CD4-positive, alpha-beta memory T cell (primary cell): ENCODE results near the gene NOTCH2. TPM values are rescaled to one million over a fixed set of nuclear protein-coding genes. Genes with fewer than 3 reads are reported as not detected.
A peak's percentile ranks its signal among the peaks of the same experiment; 100 is the strongest.

ENCODE experiments used
- CTCF ChIA-PET: fragments of 350-600 bp; sonication (Branson Sonifier 250); formaldehyde crosslinking; loops from one replicate; lab custom pipeline; 2021; ENCODE audit warnings: inconsistent platforms; ENCODE audit not compliant: partially characterized antibody; lab: Charles Lee
- POLR2A ChIA-PET: fragments of 350-600 bp; sonication (Branson Sonifier 250); formaldehyde crosslinking; loops from one replicate; lab custom pipeline; 2021; ENCODE audit not compliant: partially characterized antibody; lab: Charles Lee
- DNase-seq, 5 donors: peaks; one replicate each; pipeline versions ENCODE4 v3.0.0 to v3.0.0-alpha.2; 2020 to 2022; ENCODE audit warnings: mixed read lengths in 1 of 5
- H3K27ac ChIP-seq: one replicate; pipeline ENCODE4 v1.7.0; 2013; ENCODE audit warnings: low read depth, low read length
- H3K27me3 ChIP-seq: 2 replicates; pipeline ENCODE4 v1.7.0; 2013; ENCODE audit warnings: mild to moderate bottlenecking, low read length, moderate library complexity; ENCODE audit not compliant: insufficient read depth
- H3K36me3 ChIP-seq: 2 replicates; pipeline ENCODE4 v1.7.0; 2013; ENCODE audit warnings: mild to moderate bottlenecking, low read length, moderate library complexity; ENCODE audit not compliant: insufficient read depth
- H3K4me1 ChIP-seq: 2 replicates; pipeline ENCODE4 v1.7.0; 2013; ENCODE audit warnings: mild to moderate bottlenecking, low read length, moderate library complexity; ENCODE audit not compliant: insufficient read depth
- H3K4me3 ChIP-seq, 2 donors: one replicate each; pipeline ENCODE4 v1.7.0; 2013; ENCODE audit warnings: low read length in 2 of 2, mild to moderate bottlenecking in 1 of 2
- H3K9me3 ChIP-seq, 2 donors: one replicate each; pipeline ENCODE4 v1.7.0; 2013; ENCODE audit warnings: low read length in 2 of 2, control low read depth in 1 of 2; ENCODE audit not compliant: control insufficient read depth in 1 of 2
- H3K27ac Mint-ChIP-seq, 7 donors: one replicate each; pipeline ENCODE4 v1.8.0; 2020 to 2021; ENCODE audit warnings: mixed read lengths in 7 of 7, mild to moderate bottlenecking in 6 of 7, inconsistent platforms in 3 of 7, moderate library complexity in 3 of 7
- H3K27me3 Mint-ChIP-seq, 2 donors: one replicate each; pipeline ENCODE4 v1.8.0; 2020 to 2021; ENCODE audit warnings: mixed read lengths in 2 of 2
- H3K36me3 Mint-ChIP-seq, 2 donors: one replicate each; pipeline ENCODE4 v1.8.0; 2020 to 2021; ENCODE audit warnings: mixed read lengths in 2 of 2, inconsistent platforms in 1 of 2, mild to moderate bottlenecking in 1 of 2
- H3K4me1 Mint-ChIP-seq, 4 donors: one replicate each; pipeline ENCODE4 v1.8.0; 2020 to 2021; ENCODE audit warnings: mixed read lengths in 4 of 4, mild to moderate bottlenecking in 1 of 4
- H3K4me3 Mint-ChIP-seq, 8 donors: one replicate each; pipeline ENCODE4 v1.8.0; 2020 to 2021; ENCODE audit warnings: mixed read lengths in 8 of 8, mild to moderate bottlenecking in 7 of 8, moderate library complexity in 6 of 8, inconsistent platforms in 3 of 8
- H3K9me3 Mint-ChIP-seq, 8 donors: one replicate each; pipeline ENCODE4 v1.8.0; 2020 to 2021; ENCODE audit warnings: mixed read lengths in 8 of 8, mild to moderate bottlenecking in 5 of 8, inconsistent platforms in 3 of 8, moderate library complexity in 1 of 8
- intact Hi-C: fragments of 100-400 bp; cut with micrococcal nuclease; formaldehyde crosslinking; loops from one replicate; pipeline ENCODE4 v1.15.1; 2023
- polyA plus RNA-seq, 2 donors: library from polyadenylated mRNA; unstranded; fragments of 300-500 nt; fragmentation: Illumina TruSeq; gene quantifications; one replicate each; pipeline ENCODE4 v1.2.3, GENCODE V29; 2021
- total RNA-seq, 2 experiments: library from RNA; stranded (reverse); gene quantifications; one replicate each; pipeline ENCODE4 v1.2.3, GENCODE V29; 2021

NOTCH2 gene
- total and polyA plus RNA-seq, 4 experiments from 2014 or later = 11.1 to 61.3 (median 43.3) TPM

GRCh38 chr1:119873135-119874015 lies 196.1 kb downstream of the NOTCH2 start:
- no peak for DNase-seq
- ChIA-PET POLR2A (no interaction called here), CTCF (interaction anchor here (1.0 to 1.7 kb wide), 2 partner anchors 11 to 13 kb away, joined by 5 to 6 read pairs; no protein-coding TSS in a partner anchor)
- Mint-ChIP-seq H3K9me3 (peaks cover 0 to 3% (median 0%) of the 10 kb centered on the region in 8 donors), H3K36me3 (no peaks in the 10 kb centered on the region), H3K27me3 (peaks cover 7 to 19% of the 10 kb centered on the region in 2 donors), H3K4me1 (no peaks in the 10 kb centered on the region), H3K4me3 (no peak overlapping the region), H3K27ac (no peak overlapping the region)
- Histone ChIP-seq H3K9me3 (no peaks in the 10 kb centered on the region), H3K4me3 (no peak overlapping the region), H3K27me3 (no peaks in the 10 kb centered on the region), H3K27ac (no peak overlapping the region), H3K4me1 (no peaks in the 10 kb centered on the region), H3K36me3 (no peaks in the 10 kb centered on the region)
- intact Hi-C loops = no loop called here

GRCh38 chr1:119871881-119872280 lies 197.6 kb downstream of the NOTCH2 start:
- Histone ChIP-seq H3K27me3 (no peaks in the 10 kb centered on the region), H3K4me3 (no peak overlapping the region), H3K36me3 (no peaks in the 10 kb centered on the region), H3K9me3 (no peaks in the 10 kb centered on the region), H3K27ac (no peak overlapping the region), H3K4me1 (no peaks in the 10 kb centered on the region)
- ChIA-PET CTCF (interaction anchor here (0.7 to 1.5 kb wide), 2 partner anchors 64 to 76 kb away, joined by 3 read pairs; no protein-coding TSS in a partner anchor), POLR2A (no interaction called here)
- Mint-ChIP-seq H3K9me3 (peaks cover 0 to 3% (median 0%) of the 10 kb centered on the region in 8 donors), H3K27me3 (peaks cover 5 to 17% of the 10 kb centered on the region in 2 donors), H3K36me3 (no peaks in the 10 kb centered on the region), H3K4me1 (no peaks in the 10 kb centered on the region), H3K27ac (no peak overlapping the region), H3K4me3 (no peak overlapping the region)
- intact Hi-C loops = no loop called here
- DNase-seq = no peak

DNA sequence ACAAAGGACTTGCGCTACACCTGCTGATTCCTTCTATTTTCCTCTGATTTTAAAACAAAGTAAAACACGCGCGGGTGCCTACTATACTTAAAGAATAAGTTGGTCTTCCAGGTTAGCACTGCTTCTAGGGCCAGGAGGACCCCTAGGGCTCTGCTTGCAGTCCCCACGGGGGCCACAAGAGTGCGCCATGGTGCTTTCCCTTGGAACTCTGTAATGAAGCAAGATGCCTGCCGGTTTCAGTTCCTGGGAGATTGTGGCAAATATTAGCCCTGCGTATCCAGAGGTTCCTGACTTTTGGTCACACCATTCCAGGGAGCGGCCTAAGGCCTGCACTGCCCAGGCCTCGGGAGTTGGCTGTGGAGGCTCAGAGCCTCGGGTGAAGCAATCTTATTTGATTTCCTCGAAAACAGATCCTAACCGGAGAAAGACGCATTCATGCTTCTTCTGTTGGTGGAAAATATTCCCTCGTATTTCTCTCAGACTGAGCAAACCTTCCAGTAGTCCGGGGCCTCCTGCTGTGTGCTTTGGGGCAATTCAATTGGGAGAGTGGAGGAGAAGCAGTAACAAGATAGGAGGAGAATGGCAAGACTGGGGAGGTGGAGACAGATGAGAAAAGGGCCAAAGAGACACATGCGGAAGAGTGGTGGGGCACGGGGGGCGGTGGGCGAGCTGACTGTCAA lies 198.4 kb downstream of the NOTCH2 start:
- Mint-ChIP-seq H3K9me3 (peaks cover 0 to 3% (median 0%) of the 10 kb centered on the region in 8 donors), H3K36me3 (no peaks in the 10 kb centered on the region), H3K27ac (no peak overlapping the region), H3K4me3 (peak overlapping the region in 1 of 8 donors; percentile 35), H3K4me1 (no peaks in the 10 kb centered on the region), H3K27me3 (peaks cover 5 to 17% of the 10 kb centered on the region in 2 donors)
- Histone ChIP-seq H3K36me3 (no peaks in the 10 kb centered on the region), H3K27me3 (no peaks in the 10 kb centered on the region), H3K4me1 (no peaks in the 10 kb centered on the region), H3K9me3 (no peaks in the 10 kb centered on the region), H3K27ac (no peak overlapping the region), H3K4me3 (no peak overlapping the region)
- POLR2A ChIA-PET = no interaction called here
- CTCF ChIA-PET = interaction anchor here (1.5 kb wide), 1 partner anchor 63 kb away, joined by 3 read pairs; no protein-coding TSS in a partner anchor
- intact Hi-C loops = no loop called here
- peak in 4 of 5 donors; percentile 8 to 29 (median 25) for DNase-seq

DNA sequence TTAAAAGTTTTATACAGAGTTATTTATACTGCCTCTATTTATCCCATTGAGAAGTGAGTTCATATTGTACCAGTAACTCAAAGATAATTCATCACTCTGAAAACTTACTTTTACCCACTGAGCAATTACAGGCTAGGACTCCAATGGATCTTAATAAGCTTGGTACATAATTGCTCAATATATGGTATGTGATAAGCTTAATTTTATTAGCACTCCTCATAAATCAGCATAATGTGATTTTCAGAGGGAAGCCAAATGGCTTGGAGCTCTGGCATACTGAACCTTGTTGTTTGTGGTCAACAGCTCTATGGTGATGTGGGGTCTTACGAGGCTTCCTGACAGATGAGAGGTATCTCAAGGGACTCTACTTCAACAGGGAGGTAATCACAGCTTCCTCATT lies 199.5 kb downstream of the NOTCH2 start:
- Histone ChIP-seq H3K4me3 (no peak overlapping the region), H3K27me3 (no peaks in the 10 kb centered on the region), H3K4me1 (no peaks in the 10 kb centered on the region), H3K36me3 (no peaks in the 10 kb centered on the region), H3K27ac (no peak overlapping the region), H3K9me3 (no peaks in the 10 kb centered on the region)
- H3K27me3 Mint-ChIP-seq = peaks cover 5 to 17% of the 10 kb centered on the region in 2 donors
- H3K36me3 Mint-ChIP-seq = no peaks in the 10 kb centered on the region
- H3K27ac Mint-ChIP-seq = no peak overlapping the region
- peaks cover 0 to 3% (median 0%) of the 10 kb centered on the region in 8 donors for H3K9me3 Mint-ChIP-seq
- H3K4me3 Mint-ChIP-seq = no peak overlapping the region
- intact Hi-C loops = no loop called here
- POLR2A ChIA-PET = no interaction called here
- CTCF ChIA-PET = interaction anchor here (1.2 to 2.1 kb wide), 2 partner anchors 9 to 16 kb away, joined by 3 to 7 read pairs; no protein-coding TSS in a partner anchor
- no peaks in the 10 kb centered on the region for H3K4me1 Mint-ChIP-seq
- no peak for DNase-seq

DNA sequence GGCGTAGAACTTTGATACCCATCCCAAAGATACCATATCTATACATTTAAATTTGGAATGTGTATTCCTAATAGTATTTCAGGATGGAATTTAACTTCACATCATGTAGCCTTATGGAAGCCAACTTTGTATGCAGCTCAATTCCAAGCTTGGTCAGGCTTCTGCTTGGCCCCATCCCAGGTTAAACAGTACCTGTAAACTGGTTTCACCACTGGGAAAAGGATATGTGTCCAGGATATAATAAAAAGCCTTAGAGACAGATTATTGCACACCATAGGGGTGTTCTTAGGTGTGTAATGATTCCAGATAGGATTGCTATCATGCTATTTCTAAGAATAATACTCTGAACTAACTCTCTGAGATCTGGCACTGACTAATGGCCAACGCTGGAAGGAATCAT lies 201.3 kb downstream of the NOTCH2 start:
- CTCF ChIA-PET = interaction anchor here (0.7 to 1.3 kb wide), 2 partner anchors 14 to 18 kb away, joined by 3 to 4 read pairs; no protein-coding TSS in a partner anchor
- peaks cover 4 to 14% of the 10 kb centered on the region in 2 donors for H3K27me3 Mint-ChIP-seq

GRCh38 chr1:119866451-119866850 lies 203.0 kb downstream of the NOTCH2 start:
- Histone ChIP-seq H3K27me3 (no peaks in the 10 kb centered on the region), H3K4me1 (no peaks in the 10 kb centered on the region), H3K36me3 (no peaks in the 10 kb centered on the region), H3K4me3 (no peak overlapping the region), H3K27ac (no peak overlapping the region), H3K9me3 (no peaks in the 10 kb centered on the region)
- ChIA-PET POLR2A (no interaction called here), CTCF (no interaction called here)
- H3K4me1 Mint-ChIP-seq = no peaks in the 10 kb centered on the region
- H3K9me3 Mint-ChIP-seq = no peaks in the 10 kb centered on the region
- intact Hi-C loops = no loop called here
- no peak for DNase-seq
- H3K27ac Mint-ChIP-seq = no peak overlapping the region
- no peak overlapping the region for H3K4me3 Mint-ChIP-seq
- peaks cover 5 to 9% of the 10 kb centered on the region in 2 donors for H3K27me3 Mint-ChIP-seq
- H3K36me3 Mint-ChIP-seq = no peaks in the 10 kb centered on the region

More for the DNA sequence above, 201.3 kb downstream of the NOTCH2 start:
- H3K4me1 ChIP-seq = no peaks in the 10 kb centered on the region
- no peak for DNase-seq
- POLR2A ChIA-PET = no interaction called here
- H3K36me3 ChIP-seq = no peaks in the 10 kb centered on the region
- no peaks in the 10 kb centered on the region for H3K36me3 Mint-ChIP-seq
- H3K27ac ChIP-seq = no peak overlapping the region
- no peak overlapping the region for H3K4me3 Mint-ChIP-seq
- no peak overlapping the region for H3K27ac Mint-ChIP-seq
- no peaks in the 10 kb centered on the region for H3K9me3 ChIP-seq
- no peaks in the 10 kb centered on the region for H3K4me1 Mint-ChIP-seq
- H3K27me3 ChIP-seq = no peaks in the 10 kb centered on the region
- H3K9me3 Mint-ChIP-seq = peaks cover 0 to 3% (median 0%) of the 10 kb centered on the region in 8 donors
- intact Hi-C loops = no loop called here
- H3K4me3 ChIP-seq = no peak overlapping the region

DNA sequence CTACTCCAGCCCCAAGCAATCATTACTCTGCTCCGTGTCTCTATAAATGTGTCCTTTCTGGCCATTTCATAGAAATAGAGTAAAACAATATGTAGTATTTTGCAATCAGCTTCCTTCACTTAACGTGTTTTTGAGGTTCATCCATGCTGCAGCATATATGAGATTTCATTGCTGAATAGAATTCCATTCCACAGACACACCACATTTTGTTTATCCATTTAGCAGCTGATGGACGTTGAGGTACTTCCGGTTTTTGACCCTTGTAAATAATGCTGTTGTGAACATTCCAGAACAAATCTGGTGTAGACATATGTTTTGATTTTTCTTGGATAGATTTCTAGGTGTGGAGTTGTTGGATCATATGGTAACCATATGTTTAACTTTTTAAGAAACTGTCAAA lies 203.8 kb downstream of the NOTCH2 start:
- ChIA-PET CTCF (no interaction called here), POLR2A (no interaction called here)
- DNase-seq = no peak
- H3K27ac ChIP-seq = no peak overlapping the region
- Mint-ChIP-seq H3K27me3 (peaks cover 5% of the 10 kb centered on the region in 2 donors), H3K36me3 (no peaks in the 10 kb centered on the region), H3K27ac (no peak overlapping the region), H3K4me3 (no peak overlapping the region), H3K9me3 (no peaks in the 10 kb centered on the region), H3K4me1 (no peaks in the 10 kb centered on the region)
- H3K36me3 ChIP-seq = no peaks in the 10 kb centered on the region
- no peaks in the 10 kb centered on the region for H3K27me3 ChIP-seq
- intact Hi-C loops = no loop called here
- no peaks in the 10 kb centered on the region for H3K9me3 ChIP-seq
- H3K4me1 ChIP-seq = no peaks in the 10 kb centered on the region
- H3K4me3 ChIP-seq = no peak overlapping the region
